ENCODE results near the gene RALGAPA2. TPM values are rescaled to one million over a fixed set of nuclear protein-coding genes. Genes with fewer than 3 reads are reported as not detected.

The RALGAPA2 gene
- total RNA-seq, 2 experiments from 2014 or later, result 21.2 to 21.9 TPM

DNA sequence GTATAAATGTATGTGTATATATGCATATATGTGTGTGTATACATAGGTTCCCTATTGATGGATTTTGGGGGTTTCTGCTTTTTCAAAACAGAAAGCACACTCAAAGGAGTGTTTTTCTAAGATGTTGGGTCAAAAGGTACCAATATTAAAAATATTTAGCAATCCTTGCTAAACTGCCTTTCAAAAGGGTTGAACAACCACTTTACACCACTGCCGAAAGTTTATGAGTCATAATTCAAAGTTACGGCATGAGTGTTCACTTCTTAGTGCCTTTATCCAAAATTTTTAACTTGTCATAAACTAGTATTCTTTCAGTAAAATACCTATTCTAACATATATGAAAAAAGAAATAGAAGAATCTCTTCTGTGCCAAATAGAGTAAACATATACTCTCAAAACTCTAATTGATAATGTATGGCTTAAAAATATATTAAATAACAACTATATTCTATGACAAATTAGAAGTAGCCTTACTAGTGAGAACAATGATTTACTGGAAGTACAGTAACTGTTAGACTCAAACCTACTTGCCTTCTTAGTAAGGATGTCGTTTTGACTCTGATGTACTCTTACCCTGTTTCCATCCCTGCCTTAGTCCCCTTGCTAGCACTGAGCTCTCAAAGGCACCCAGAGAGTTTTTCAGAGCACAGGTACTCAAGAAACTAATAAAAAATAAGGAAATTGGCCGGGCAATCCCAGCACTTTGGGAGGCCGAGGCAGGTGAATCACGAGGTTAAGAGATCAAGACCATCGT lies 208.5 kb downstream of the RALGAPA2 start:
- TF ChIP-seq, protein P1, sequence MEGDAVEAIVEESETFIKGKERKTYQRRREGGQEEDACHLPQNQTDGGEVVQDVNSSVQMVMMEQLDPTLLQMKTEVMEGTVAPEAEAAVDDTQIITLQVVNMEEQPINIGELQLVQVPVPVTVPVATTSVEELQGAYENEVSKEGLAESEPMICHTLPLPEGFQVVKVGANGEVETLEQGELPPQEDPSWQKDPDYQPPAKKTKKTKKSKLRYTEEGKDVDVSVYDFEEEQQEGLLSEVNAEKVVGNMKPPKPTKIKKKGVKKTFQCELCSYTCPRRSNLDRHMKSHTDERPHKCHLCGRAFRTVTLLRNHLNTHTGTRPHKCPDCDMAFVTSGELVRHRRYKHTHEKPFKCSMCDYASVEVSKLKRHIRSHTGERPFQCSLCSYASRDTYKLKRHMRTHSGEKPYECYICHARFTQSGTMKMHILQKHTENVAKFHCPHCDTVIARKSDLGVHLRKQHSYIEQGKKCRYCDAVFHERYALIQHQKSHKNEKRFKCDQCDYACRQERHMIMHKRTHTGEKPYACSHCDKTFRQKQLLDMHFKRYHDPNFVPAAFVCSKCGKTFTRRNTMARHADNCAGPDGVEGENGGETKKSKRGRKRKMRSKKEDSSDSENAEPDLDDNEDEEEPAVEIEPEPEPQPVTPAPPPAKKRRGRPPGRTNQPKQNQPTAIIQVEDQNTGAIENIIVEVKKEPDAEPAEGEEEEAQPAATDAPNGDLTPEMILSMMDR (IDR thresholded peaks at IDR 0.05), result no peak

GRCh38 chr20:20501128-20501527 lies 211.3 kb downstream of the RALGAPA2 start:
- Histone ChIP-seq H3K36me3 (ENCODE audit: insufficient read depth, low read length) (peaks cover 52% of the 10 kb centered on the region), H3K9me3 (ENCODE audit: control insufficient read depth in 1 of 2, insufficient read depth in 1 of 2, low read length in 2 of 2) (no peaks in the 10 kb centered on the region), H3K4me3 (ENCODE audit: low read length) (no peak overlapping the region), H3K4me1 (ENCODE audit: insufficient read depth, low read length) (no peaks in the 10 kb centered on the region), H3K27me3 (ENCODE audit: control insufficient read depth in 1 of 2, insufficient read depth in 2 of 2, low read length in 2 of 2) (no peaks in the 10 kb centered on the region), H3K27ac (ENCODE audit: low read depth in 1 of 2, low read length in 2 of 2) (no peak overlapping the region)
- no peak for DNase-seq
- no peaks in the 10 kb centered on the region for H3K27me3 Mint-ChIP-seq
- intact Hi-C loops (cut with DNase I, micrococcal nuclease), result no loop called here
- TF ChIP-seq, protein P1 (IDR thresholded peaks at IDR 0.05), result no peak
- no peaks in the 10 kb centered on the region for H3K9me3 Mint-ChIP-seq
- H3K36me3 Mint-ChIP-seq (ENCODE audit: low read depth), result peaks cover 88% of the 10 kb centered on the region
- ChIA-PET POLR2A (no interaction called here), CTCF (no interaction called here)
- no peaks in the 10 kb centered on the region for H3K4me1 Mint-ChIP-seq (ENCODE audit: low read depth)
- ATAC-seq (ENCODE audit: poor library complexity), result no peak
- no peak overlapping the region for H3K27ac Mint-ChIP-seq
- H3K4me3 Mint-ChIP-seq, result no peak overlapping the region

More for the DNA sequence above, 208.5 kb downstream of the RALGAPA2 start:
- Histone ChIP-seq H3K4me1 (ENCODE audit: insufficient read depth, low read length) (no peaks in the 10 kb centered on the region), H3K9me3 (ENCODE audit: control insufficient read depth in 1 of 2, insufficient read depth in 1 of 2, low read length in 2 of 2) (no peaks in the 10 kb centered on the region), H3K27me3 (ENCODE audit: control insufficient read depth in 1 of 2, insufficient read depth in 2 of 2, low read length in 2 of 2) (no peaks in the 10 kb centered on the region), H3K27ac (ENCODE audit: low read depth in 1 of 2, low read length in 2 of 2) (no peak overlapping the region), H3K36me3 (ENCODE audit: insufficient read depth, low read length) (peaks cover 35% of the 10 kb centered on the region), H3K4me3 (ENCODE audit: low read length) (no peak overlapping the region)
- no peaks in the 10 kb centered on the region for H3K9me3 Mint-ChIP-seq
- CTCF ChIA-PET, result no interaction called here
- DNase-seq, result no peak
- peaks cover 86% of the 10 kb centered on the region for H3K36me3 Mint-ChIP-seq (ENCODE audit: low read depth)
- POLR2A ChIA-PET, result no interaction called here
- H3K4me3 Mint-ChIP-seq, result no peak overlapping the region
- intact Hi-C loops (cut with DNase I, micrococcal nuclease), result no loop called here
- no peak for ATAC-seq (ENCODE audit: poor library complexity)
- no peaks in the 10 kb centered on the region for H3K27me3 Mint-ChIP-seq
- H3K4me1 Mint-ChIP-seq (ENCODE audit: low read depth), result no peaks in the 10 kb centered on the region
- H3K27ac Mint-ChIP-seq, result no peak overlapping the region

DNA sequence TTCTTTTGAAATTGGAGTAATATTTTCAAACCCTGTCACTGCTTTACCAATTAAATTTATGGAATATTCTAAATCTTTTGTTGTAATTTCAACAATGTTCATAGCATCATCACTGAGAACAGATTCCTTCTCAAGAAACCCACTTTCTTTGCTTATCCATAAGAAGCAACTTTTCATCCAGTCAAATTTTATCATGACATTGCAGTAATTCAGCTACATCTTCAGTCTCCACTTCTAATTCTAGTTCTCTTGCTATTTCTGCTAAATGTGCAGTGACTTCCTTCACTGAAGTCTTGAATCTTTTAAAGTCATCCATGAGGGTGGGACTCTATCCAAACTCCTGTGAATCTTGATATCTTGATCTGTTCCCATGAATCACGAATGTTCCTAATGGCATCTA lies 212.1 kb downstream of the RALGAPA2 start:
- ChIA-PET POLR2A (no interaction called here), CTCF (no interaction called here)
- TF ChIP-seq, protein P1 (IDR thresholded peaks at IDR 0.05), result no peak
- Histone ChIP-seq H3K9me3 (ENCODE audit: control insufficient read depth in 1 of 2, insufficient read depth in 1 of 2, low read length in 2 of 2) (no peaks in the 10 kb centered on the region), H3K4me1 (ENCODE audit: insufficient read depth, low read length) (no peaks in the 10 kb centered on the region), H3K4me3 (ENCODE audit: low read length) (no peak overlapping the region), H3K27me3 (ENCODE audit: control insufficient read depth in 1 of 2, insufficient read depth in 2 of 2, low read length in 2 of 2) (no peaks in the 10 kb centered on the region), H3K36me3 (ENCODE audit: insufficient read depth, low read length) (peaks cover 60% of the 10 kb centered on the region), H3K27ac (ENCODE audit: low read depth in 1 of 2, low read length in 2 of 2) (no peak overlapping the region)
- Mint-ChIP-seq H3K9me3 (no peaks in the 10 kb centered on the region), H3K36me3 (ENCODE audit: low read depth) (peaks cover 88% of the 10 kb centered on the region), H3K27me3 (no peaks in the 10 kb centered on the region), H3K4me3 (no peak overlapping the region), H3K4me1 (ENCODE audit: low read depth) (no peaks in the 10 kb centered on the region), H3K27ac (no peak overlapping the region)
- intact Hi-C loops (cut with DNase I, micrococcal nuclease), result no loop called here
- no peak for DNase-seq
- no peak for ATAC-seq (ENCODE audit: poor library complexity)

All from CD4-positive, alpha-beta T cell (primary cell).